SKM-1 treated with dmso at 0.1 percent for 144 hours (cell line): ENCODE data around the gene REN.

Experiments used
- DNase-seq: peaks from one replicate; lab custom pipeline; 2025; ENCODE audit not compliant: unreplicated experiment; lab: John Stamatoyannopoulos, UW

The REN gene

GRCh38 chr1:204110894-204111633 is 55.1 kb downstream of the REN start:
- DNase-seq, result no peak

- DNase-seq, result no peak
These were observed 57.6 kb downstream of the REN start for GRCh38 chr1:204108312-204109141.

- DNase-seq, result no peak
These were observed 58.2 kb downstream of the REN start for GRCh38 chr1:204107892-204108291.

- no peak for DNase-seq
These were observed 59.3 kb downstream of the REN start for GRCh38 chr1:204106825-204107224.

GRCh38 chr1:204105131-204105515 is 61.0 kb downstream of the REN start:
- no peak for DNase-seq
